Thoracic aorta (tissue), 2 donors: Measurements from ENCODE around the gene DCLK2. TPM values are rescaled to one million over a fixed set of nuclear protein-coding genes. Genes with fewer than 3 reads are reported as not detected.

Experiments
- ATAC-seq: fragments of 150-250 bp; one replicate; pipeline ENCODE4 v1.8.0; 2017; ENCODE audit warnings: low read depth; ENCODE audit not compliant: insufficient number of reproducible peaks, low FRiP score
- DNase-seq: peaks from one replicate; pipeline ENCODE4 v3.0.0-alpha.2; 2020; ENCODE audit warnings: low spot score
- H3K27ac ChIP-seq, 2 donors: fragments of 200-600 bp; sonication (generic); 1 replicate in 1 of 2; 2 replicates in 1 of 2; pipeline ENCODE4 v1.5.1; 2016; ENCODE audit warnings: mild to moderate bottlenecking in 2 of 2, moderate library complexity in 2 of 2
- H3K27me3 ChIP-seq: fragments of 200-600 bp; sonication (generic); replicated peaks from 2 replicates; pipeline ENCODE4 v1.6.0; 2016; ENCODE audit warnings: mild to moderate bottlenecking; ENCODE audit not compliant: insufficient read depth
- H3K36me3 ChIP-seq: fragments of 200-600 bp; sonication (generic); one replicate; pipeline ENCODE4 v1.5.1; 2016
- H3K4me1 ChIP-seq, 2 donors: fragments of 200-600 bp; sonication (generic); 1 replicate in 1 of 2; 2 replicates in 1 of 2; pipeline versions ENCODE4 v1.5.1 to v1.6.0; 2016; ENCODE audit warnings: low read depth in 2 of 2, mild to moderate bottlenecking in 1 of 2; ENCODE audit not compliant: control insufficient read depth in 1 of 2
- H3K4me3 ChIP-seq: fragments of 200-600 bp; sonication (generic); 2 replicates; pipeline ENCODE4 v1.5.1; 2016; ENCODE audit warnings: mild to moderate bottlenecking
- H3K9me3 ChIP-seq: fragments of 200-600 bp; sonication (generic); 2 replicates; pipeline ENCODE4 v1.5.1; 2016
- total RNA-seq, 2 donors: library from RNA; depleted of rRNA; stranded (reverse); fragments of >200 nt; gene quantifications; one replicate each; pipeline versions ENCODE4 v1.1.0 to v1.2.3, GENCODE V29; 2016
- TF ChIP-seq, protein P1 (sequence below): fragments of 200-600 bp; sonication (generic); IDR thresholded peaks from one replicate; pipeline ENCODE4 v1.5.1; 2019; ENCODE audit warnings: antibody characterized with exemption

Gene DCLK2
- total RNA-seq, 2 donors from 2014 or later, result 18.3 to 32.2 TPM

DNA sequence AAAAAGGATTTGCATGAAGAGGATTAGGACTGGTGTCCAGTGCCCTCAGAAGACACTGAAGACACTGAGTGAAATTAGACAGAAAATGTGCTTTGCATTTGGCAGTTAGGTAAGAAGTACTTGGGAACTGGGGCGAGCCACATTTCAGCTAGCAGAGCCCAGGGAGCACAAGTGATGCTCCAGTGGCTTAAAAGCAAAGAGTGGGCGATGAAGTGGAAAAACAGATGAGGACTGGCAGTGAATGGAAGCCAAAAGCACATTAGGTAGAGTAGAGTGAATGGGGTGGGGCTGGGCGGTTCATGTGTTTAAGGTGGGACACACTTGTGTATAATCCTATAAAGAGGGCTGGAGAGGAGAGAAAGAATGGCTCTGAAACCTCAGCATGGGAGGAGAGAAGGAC lies 18.4 kb downstream of the DCLK2 start:
- Histone ChIP-seq H3K9me3 (no peaks in the 10 kb centered on the region), H3K4me3 (no peak overlapping the region), H3K27ac (no peak overlapping the region), H3K4me1 (peaks cover 0 to 16% of the 10 kb centered on the region in 2 donors), H3K27me3 (no peaks in the 10 kb centered on the region), H3K36me3 (no peaks in the 10 kb centered on the region)
- no peak for DNase-seq
- no peak for ATAC-seq
- TF ChIP-seq, protein P1, sequence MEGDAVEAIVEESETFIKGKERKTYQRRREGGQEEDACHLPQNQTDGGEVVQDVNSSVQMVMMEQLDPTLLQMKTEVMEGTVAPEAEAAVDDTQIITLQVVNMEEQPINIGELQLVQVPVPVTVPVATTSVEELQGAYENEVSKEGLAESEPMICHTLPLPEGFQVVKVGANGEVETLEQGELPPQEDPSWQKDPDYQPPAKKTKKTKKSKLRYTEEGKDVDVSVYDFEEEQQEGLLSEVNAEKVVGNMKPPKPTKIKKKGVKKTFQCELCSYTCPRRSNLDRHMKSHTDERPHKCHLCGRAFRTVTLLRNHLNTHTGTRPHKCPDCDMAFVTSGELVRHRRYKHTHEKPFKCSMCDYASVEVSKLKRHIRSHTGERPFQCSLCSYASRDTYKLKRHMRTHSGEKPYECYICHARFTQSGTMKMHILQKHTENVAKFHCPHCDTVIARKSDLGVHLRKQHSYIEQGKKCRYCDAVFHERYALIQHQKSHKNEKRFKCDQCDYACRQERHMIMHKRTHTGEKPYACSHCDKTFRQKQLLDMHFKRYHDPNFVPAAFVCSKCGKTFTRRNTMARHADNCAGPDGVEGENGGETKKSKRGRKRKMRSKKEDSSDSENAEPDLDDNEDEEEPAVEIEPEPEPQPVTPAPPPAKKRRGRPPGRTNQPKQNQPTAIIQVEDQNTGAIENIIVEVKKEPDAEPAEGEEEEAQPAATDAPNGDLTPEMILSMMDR, result no peak

DNA sequence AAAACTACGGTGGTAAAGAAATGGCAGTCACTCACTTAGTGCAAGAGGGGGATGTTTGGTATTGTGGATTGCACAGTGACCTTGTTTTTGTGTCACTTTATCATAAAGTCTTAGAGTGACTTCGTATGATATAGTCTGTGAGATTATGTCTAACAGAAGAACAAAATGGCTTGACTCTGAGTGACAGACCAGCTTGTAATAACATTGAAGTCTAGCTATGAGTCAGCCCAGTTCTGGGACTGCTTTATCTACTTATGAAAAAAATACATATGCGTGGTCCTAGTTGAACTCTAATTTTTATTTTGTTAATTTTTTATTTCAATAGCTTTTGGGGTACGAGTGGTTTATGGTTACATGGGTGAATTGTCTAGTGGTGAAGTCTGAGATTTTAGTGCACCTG lies 20.0 kb downstream of the DCLK2 start:
- Histone ChIP-seq H3K9me3 (no peaks in the 10 kb centered on the region), H3K27me3 (no peaks in the 10 kb centered on the region), H3K4me1 (peaks cover 0 to 16% of the 10 kb centered on the region in 2 donors), H3K4me3 (peak overlapping the region; percentile 27), H3K36me3 (no peaks in the 10 kb centered on the region), H3K27ac (peak overlapping the region; percentile 51 to 57)
- DNase-seq (no peak), ATAC-seq (peak; percentile 70)
- TF ChIP-seq, protein P1, result no peak

DNA sequence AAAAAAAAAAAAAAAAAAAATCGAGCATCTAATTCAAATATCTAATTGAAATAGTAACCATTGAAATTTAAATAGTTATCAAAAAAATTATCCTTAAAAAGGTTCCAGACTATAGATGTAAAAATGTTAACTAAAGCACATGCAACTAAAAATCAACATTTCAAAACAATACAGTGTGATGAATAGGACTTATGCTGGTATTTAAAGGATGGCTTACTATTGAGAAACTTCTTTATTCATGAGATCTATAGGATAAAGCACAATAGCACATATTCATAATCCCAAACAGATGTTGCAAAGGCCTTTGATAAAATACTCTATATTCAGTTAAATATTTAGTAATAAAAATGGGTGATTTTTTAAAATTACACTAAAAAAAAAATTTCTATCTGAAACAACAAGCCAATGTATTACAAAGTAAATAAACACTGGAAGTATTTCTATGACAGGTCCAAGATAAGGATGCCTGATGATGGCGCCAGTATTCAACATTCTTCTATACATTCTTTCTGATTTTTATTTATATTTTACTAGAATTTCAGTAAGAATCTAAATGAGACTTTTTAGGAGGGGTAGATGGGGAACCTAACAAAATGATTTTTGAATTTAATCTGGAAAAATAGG lies 26.3 kb downstream of the DCLK2 start:
- ATAC-seq, result no peak

DNA sequence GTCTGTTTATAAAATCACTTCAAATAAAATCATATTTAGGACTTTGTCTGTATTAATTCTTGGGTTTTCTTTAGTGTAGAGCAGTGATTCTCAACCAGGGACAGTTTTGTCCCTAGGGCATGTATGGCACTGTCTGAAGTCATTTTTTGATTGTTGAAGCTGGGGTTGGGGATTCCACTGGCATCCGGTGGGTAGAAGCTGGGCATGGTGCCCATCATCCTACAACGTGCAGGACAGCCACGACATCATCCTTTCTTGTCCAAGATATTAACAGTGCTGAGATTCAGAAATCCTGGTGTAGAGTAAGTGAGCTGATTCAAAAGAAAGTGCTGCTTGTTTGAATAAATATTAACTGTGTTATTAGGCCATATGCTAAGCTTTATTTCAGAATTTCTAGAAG lies 28.6 kb downstream of the DCLK2 start:
- H3K27me3 ChIP-seq, result no peaks in the 10 kb centered on the region
- TF ChIP-seq, protein P1, result no peak

More for the DNA sequence above, 26.3 kb downstream of the DCLK2 start:
- H3K27me3 ChIP-seq, result no peaks in the 10 kb centered on the region
- no peaks in the 10 kb centered on the region for H3K9me3 ChIP-seq
- H3K27ac ChIP-seq, result no peak overlapping the region
- peaks cover 0 to 6% of the 10 kb centered on the region in 2 donors for H3K4me1 ChIP-seq
- TF ChIP-seq, protein P1, result no peak
- DNase-seq, result no peak
- H3K4me3 ChIP-seq, result no peak overlapping the region
- H3K36me3 ChIP-seq, result no peaks in the 10 kb centered on the region

DNA sequence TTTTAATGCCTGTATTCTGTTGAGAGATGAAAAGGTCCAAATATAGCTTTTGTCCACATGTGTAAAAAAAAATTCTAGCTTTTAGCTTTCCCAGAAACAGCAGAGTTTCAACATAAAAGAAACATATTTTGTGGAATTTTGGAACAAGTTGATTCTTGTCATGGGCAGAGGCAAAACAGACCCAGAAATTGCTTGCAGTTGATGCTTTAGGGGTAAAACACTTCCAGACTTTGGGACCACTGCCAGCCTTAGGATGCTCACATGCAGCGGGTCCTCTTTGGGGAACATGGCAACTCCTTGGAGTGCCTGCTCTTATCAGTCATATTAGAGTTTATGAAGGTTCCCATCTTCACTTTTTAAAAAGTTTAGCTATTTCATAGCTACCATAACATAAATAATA lies 30.4 kb downstream of the DCLK2 start:
- TF ChIP-seq, protein P1, result no peak

More for the DNA sequence above, 28.6 kb downstream of the DCLK2 start:
- Histone ChIP-seq H3K9me3 (no peaks in the 10 kb centered on the region), H3K4me3 (no peak overlapping the region), H3K36me3 (no peaks in the 10 kb centered on the region), H3K27ac (no peak overlapping the region), H3K4me1 (peaks cover 0 to 6% of the 10 kb centered on the region in 2 donors)
- DNase-seq, result no peak
- ATAC-seq, result no peak

More for the DNA sequence above, 30.4 kb downstream of the DCLK2 start:
- Histone ChIP-seq H3K4me3 (no peak overlapping the region), H3K27me3 (no peaks in the 10 kb centered on the region), H3K36me3 (no peaks in the 10 kb centered on the region), H3K9me3 (no peaks in the 10 kb centered on the region), H3K4me1 (peaks cover 0 to 21% of the 10 kb centered on the region in 2 donors), H3K27ac (no peak overlapping the region)
- DNase-seq (no peak), ATAC-seq (no peak)
